Loucy (cell line): Measurements from ENCODE around the gene GPHN.

ENCODE experiments used
- H2AFZ ChIP-seq: fragments of 200-600 bp; sonication (generic); 2 replicates; pipeline ENCODE4 v1.6.0; 2016; ENCODE audit warnings: antibody characterized with exemption, mild to moderate bottlenecking, low read length, moderate library complexity
- H3F3A ChIP-seq: fragments of 200-600 bp; 2 replicates; pipeline ENCODE4 v1.6.0; 2016; ENCODE audit warnings: antibody characterized with exemption, low read depth, mild to moderate bottlenecking
- H3K27me3 ChIP-seq: fragments of 200-600 bp; sonication (generic); 2 replicates; pipeline ENCODE4 v1.6.1; 2014; ENCODE audit warnings: low read length, mild to moderate bottlenecking; ENCODE audit not compliant: insufficient read depth, poor library complexity, severe bottlenecking
- H3K36me3 ChIP-seq: fragments of 200-600 bp; sonication (generic); 2 replicates; pipeline ENCODE4 v1.6.1; 2016; ENCODE audit warnings: low read length; ENCODE audit not compliant: insufficient read depth
- H3K4me1 ChIP-seq: fragments of 200-600 bp; sonication (generic); 2 replicates; pipeline ENCODE4 v1.5.1; 2014; ENCODE audit warnings: low read length, mild to moderate bottlenecking; ENCODE audit not compliant: insufficient read depth, poor library complexity, severe bottlenecking
- H3K4me2 ChIP-seq: fragments of 200-600 bp; sonication (generic); 2 replicates; pipeline ENCODE4 v1.6.0; 2014; ENCODE audit warnings: antibody characterized with exemption, low read length, low read depth, mild to moderate bottlenecking; ENCODE audit not compliant: poor library complexity, severe bottlenecking
- H3K4me3 ChIP-seq: fragments of 200-600 bp; sonication (generic); 2 replicates; pipeline ENCODE4 v1.5.1; 2014; ENCODE audit warnings: low read length, mild to moderate bottlenecking, mixed read lengths; ENCODE audit not compliant: poor library complexity, severe bottlenecking
- H3K79me2 ChIP-seq: fragments of 200-600 bp; sonication (generic); 2 replicates; pipeline ENCODE4 v1.6.1; 2014; ENCODE audit warnings: low read length; ENCODE audit not compliant: insufficient read depth
- H3K9ac ChIP-seq: fragments of 200-600 bp; sonication (generic); 2 replicates; pipeline ENCODE4 v1.6.0; 2014; ENCODE audit warnings: mild to moderate bottlenecking, low read depth, low read length, moderate library complexity; ENCODE audit not compliant: poor library complexity, severe bottlenecking
- H3K9me2 ChIP-seq: fragments of 200-600 bp; sonication (generic); replicated peaks from 2 replicates; pipeline ENCODE4 v1.6.1; 2016; ENCODE audit warnings: low read depth, low read length, mixed read lengths
- H3K9me3 ChIP-seq: fragments of 200-600 bp; sonication (generic); 2 replicates; pipeline ENCODE4 v1.6.1; 2014; ENCODE audit warnings: mild to moderate bottlenecking, antibody characterized with exemption, low read length, low read depth; ENCODE audit not compliant: insufficient read depth
- H4K20me1 ChIP-seq: fragments of 200-600 bp; sonication (generic); 2 replicates; pipeline ENCODE4 v1.6.0; 2014; ENCODE audit warnings: antibody characterized with exemption, low read length, mild to moderate bottlenecking; ENCODE audit not compliant: insufficient read depth, poor library complexity, severe bottlenecking
- CTCF ChIP-seq: fragments of 200-600 bp; sonication (generic); conservative IDR thresholded peaks from 2 replicates; pipeline ENCODE4 v1.5.1; 2014; ENCODE audit warnings: mild to moderate bottlenecking, antibody characterized with exemption, low read length
- EZH2phosphoT487 ChIP-seq: fragments of 200-600 bp; IDR thresholded peaks from 2 replicates; pipeline ENCODE4 v1.6.1; 2018; ENCODE audit warnings: antibody characterized with exemption, mild to moderate bottlenecking, moderate library complexity, borderline replicate concordance

GPHN gene

DNA sequence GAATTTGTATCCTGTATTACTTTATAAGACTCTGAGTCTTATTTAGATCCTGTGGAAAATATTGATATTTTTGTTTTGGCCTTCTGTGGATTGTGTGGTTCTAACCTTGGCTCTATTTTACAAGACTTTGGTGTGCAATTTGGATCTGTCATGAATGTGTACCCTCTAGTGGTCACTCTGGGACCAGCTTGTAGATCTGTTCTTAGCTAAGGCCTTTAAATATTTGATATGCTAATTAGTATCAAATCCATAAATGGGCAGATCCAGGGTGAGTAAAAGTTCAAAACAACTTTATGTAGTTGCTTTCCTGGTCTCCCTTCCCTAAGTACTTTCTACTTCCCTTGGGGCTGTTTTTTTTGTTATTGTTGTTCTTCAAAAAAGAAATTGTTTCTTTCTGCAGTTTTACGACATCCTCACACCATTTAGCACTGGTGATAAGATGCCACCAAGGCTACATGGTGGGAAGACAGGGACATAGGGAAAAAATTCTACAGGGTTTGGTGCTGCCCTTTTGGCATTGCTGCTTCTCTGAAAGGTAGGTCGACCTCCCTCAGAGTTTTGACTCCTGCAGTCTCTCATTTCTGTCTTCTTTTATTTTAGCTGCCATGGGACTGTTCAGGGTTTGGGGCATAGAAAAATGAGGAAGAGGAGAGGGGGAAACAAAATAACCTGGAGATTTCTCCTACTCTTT is 238.5 kb downstream of the GPHN start:
- H4K20me1 ChIP-seq, result no peaks in the 10 kb centered on the region
- no peak overlapping the region for H3K4me3 ChIP-seq
- H3K9me2 ChIP-seq, result no peaks in the 10 kb centered on the region
- no peak for TF ChIP-seq EZH2phosphoT487
- peak; percentile 80 for TF ChIP-seq CTCF
- H3K4me2 ChIP-seq, result no peak overlapping the region
- no peak overlapping the region for H2AFZ ChIP-seq
- H3K27me3 ChIP-seq, result no peaks in the 10 kb centered on the region
- no peaks in the 10 kb centered on the region for H3K9me3 ChIP-seq
- H3K4me1 ChIP-seq, result no peaks in the 10 kb centered on the region
- no peak overlapping the region for H3K9ac ChIP-seq
- no peaks in the 10 kb centered on the region for H3K36me3 ChIP-seq
- no peaks in the 10 kb centered on the region for H3K79me2 ChIP-seq
- no peaks in the 10 kb centered on the region for H3F3A ChIP-seq

DNA sequence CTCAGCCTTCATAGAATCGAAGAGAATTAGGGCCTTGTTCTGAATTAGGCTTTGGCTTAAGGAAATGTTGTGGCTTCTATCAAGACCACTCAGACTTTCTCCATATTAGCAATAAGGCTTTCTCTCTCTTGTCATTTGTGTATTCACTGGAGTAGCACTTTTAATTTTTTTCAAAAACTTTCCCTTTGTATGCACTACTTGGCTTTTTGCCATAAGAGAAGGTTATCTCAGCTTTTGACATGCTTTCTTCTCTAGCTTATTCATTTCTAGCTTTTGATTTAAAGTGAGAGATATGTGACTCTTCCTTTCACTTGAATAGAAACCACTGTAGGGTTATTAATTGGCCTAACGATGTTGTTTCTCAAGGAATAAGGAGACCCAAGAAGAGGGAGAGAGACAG is 244.2 kb downstream of the GPHN start:
- Histone ChIP-seq H3K9me2 (no peaks in the 10 kb centered on the region), H3K79me2 (no peaks in the 10 kb centered on the region), H3K27me3 (no peaks in the 10 kb centered on the region), H3K4me3 (no peak overlapping the region), H4K20me1 (no peaks in the 10 kb centered on the region), H3F3A (no peaks in the 10 kb centered on the region), H3K36me3 (no peaks in the 10 kb centered on the region), H3K9me3 (no peaks in the 10 kb centered on the region), H3K9ac (no peak overlapping the region), H2AFZ (no peak overlapping the region), H3K4me2 (no peak overlapping the region), H3K4me1 (no peaks in the 10 kb centered on the region)
- no peak for TF ChIP-seq CTCF
- TF ChIP-seq EZH2phosphoT487, result no peak

DNA sequence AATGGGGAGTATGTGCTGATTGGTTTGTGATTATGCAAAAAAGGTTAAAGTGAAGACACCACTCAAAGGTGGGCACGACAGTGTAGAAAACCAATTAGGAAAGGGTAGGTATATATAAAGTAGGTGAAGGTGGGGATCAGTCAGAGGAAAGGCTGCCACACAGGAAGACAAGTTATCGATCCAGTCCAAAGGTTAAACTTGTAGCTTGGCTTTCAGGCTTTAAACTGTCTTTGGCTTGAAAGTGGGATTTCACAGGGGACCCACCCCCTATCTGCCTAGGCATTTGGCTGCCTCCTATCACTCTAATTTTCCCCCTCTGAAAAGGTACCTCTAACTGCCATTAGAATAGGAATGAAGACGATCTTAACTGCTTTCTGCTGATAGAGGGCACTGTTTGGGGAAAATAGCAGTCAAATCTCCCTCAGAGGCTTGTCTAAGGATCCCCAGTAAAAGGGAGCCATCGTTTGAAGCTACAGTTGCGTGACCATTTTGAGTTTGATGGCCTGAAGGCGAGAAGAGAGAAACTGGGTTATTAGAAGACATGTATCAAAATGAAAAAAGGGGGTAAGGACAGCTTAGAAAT is 250.2 kb downstream of the GPHN start:
- no peaks in the 10 kb centered on the region for H3K9me2 ChIP-seq
- no peak overlapping the region for H3K4me3 ChIP-seq
- no peaks in the 10 kb centered on the region for H4K20me1 ChIP-seq
- H3K27me3 ChIP-seq, result no peaks in the 10 kb centered on the region
- H3F3A ChIP-seq, result no peaks in the 10 kb centered on the region
- no peaks in the 10 kb centered on the region for H3K79me2 ChIP-seq
- no peak overlapping the region for H3K9ac ChIP-seq
- no peaks in the 10 kb centered on the region for H3K9me3 ChIP-seq
- H3K36me3 ChIP-seq, result no peaks in the 10 kb centered on the region
- H3K4me2 ChIP-seq, result no peak overlapping the region
- no peak overlapping the region for H2AFZ ChIP-seq
- H3K4me1 ChIP-seq, result no peaks in the 10 kb centered on the region
- TF ChIP-seq EZH2phosphoT487 (no peak), CTCF (peak; percentile 49; the same call in 1 of the 2 replicates)
